Esophagus mucosa (tissue), 1 donor: ENCODE results near the gene NEK8. TPM values are rescaled to one million over a fixed set of nuclear protein-coding genes. Genes with fewer than 3 reads are reported as not detected.

Source experiments
- ATAC-seq: fragments of 200-7000 bp; cut with Tn5 transposase; one replicate; pipeline ENCODE4 v1.9.1; 2020
- total RNA-seq: library from RNA; stranded (reverse); gene quantifications from one replicate; pipeline ENCODE4 v1.2.4, GENCODE V29; 2023
- donor health status: DM: yes; HTN: yes; CAD: no.

The NEK8 gene
- total RNA-seq, 1 donor from 2014 or later, result 3.9 TPM

DNA sequence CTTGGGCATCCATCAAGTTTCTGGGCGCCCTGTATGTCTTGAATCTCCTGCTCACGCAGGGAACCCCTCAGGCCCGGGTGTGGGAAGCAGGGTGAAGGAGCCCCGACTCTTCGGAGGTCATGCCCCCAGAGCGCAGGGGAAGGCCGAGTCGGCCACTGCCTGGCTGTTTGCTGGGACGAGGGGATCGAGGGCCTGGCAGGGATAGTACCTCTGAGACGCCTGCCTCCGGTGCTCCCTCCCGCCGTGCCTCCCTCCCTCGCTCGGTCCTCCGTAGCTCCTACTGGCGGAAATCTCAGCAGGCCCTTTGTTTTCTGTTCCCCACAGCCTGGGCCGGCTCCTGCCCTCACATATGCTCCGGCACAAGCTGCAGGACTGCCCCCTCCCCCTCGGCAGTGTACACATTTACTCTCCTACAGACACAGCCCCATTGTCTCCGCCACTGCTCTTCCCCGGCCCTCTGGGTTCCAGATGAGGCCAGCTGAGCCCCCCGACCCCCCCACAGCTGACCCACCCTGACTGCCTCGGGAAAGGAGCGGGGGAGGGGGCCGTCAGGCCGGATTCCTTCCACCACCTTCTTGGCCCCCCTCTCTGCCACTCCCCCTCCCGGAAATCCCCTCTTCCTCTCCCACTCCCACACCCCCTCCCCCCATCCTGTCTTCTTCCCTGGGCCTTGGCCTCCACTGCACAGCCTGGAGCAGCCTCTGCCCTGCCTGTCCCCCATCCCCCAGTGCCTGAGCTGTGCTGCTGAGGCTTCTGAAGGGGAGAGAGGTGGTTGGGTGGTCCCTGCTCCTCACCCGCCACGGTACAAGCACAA, 16.6 kb downstream of the NEK8 start:
- peak; percentile 0 for ATAC-seq

DNA sequence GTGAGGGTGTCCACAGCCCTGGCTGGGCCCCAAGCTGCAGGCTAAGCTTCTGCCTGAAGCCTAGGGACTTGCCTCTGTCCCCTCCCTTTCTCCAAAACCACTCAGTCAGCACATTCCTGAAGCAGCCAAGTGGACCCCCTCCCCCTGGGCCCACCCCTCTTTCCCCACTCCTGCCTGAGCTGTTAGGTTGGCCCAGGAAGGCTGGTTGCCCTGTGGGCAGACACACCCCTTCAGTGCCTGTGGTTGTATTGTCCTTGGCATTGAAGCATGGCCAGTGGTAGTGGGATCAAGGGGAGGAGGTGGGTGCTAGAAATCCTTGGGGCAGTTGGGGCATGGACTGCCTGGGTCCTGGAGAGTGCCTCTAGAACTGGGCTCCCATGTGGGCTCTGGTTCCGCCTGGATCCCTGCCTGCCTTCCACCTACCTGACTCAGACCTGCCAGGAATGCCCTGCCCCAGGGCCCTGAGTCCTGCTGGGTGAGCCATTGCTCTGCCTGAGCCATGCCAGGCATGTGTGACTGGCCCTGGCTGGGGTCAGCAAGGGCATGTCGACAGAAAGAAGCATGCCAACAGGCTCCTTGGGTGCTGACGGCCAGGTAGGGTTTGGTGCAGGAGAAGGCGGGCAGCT, 17.3 kb downstream of the NEK8 start:
- peak; percentile 69 for ATAC-seq

DNA sequence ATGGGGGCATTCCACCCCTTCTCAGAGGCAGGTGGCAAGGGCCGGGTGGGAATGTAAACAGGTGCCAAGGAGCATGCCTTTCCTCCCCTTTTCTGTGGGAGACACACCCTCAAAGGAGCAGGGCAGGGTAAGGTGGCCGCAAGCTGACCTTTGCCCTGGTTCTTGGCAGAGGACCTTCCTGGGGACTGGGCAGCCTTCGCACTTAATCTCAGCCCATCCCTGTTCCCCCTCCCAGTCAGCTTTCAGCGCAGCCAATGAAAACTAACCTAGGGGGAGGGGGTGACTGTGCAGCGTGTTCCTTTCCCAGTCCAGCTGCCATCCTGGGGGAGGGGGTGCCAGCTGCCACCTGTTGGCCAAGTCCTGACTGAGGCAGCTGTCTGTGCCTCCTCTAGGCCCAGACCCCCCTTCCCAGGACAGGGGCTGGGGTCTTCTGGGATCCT, 18.0 kb downstream of the NEK8 start:
- ATAC-seq, result peak; percentile 0

DNA sequence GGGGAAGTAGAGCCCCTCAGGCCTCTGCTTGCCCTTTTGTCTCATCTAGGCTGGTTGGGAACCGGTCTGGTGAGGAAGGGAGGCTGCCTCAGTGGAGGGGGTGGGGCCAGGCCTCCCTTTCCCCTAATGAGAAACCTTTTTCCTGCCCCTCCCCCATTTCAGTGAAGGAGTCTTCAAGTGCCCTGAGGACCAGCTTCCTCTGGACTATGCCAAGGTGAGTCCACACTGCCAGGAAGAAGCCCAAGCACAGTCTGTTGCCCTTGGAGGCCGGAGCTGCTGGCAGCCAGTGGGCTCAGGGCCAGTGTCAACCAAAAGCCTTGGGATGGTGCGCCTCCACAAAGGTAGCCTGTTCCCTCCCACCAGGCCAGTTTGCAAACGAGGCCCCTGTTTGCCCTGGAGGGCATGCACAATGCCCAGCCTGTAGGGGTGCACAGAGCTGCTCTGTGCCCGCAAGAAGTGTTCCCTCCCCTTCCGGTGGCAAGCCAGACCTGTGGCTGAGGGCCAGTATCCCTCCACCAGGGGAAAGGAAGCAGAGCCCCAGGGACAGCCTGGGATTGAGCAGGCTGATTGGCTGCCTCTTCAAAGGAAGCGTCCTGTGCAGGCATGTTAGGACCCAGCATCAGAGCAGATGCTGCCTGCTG, 18.6 kb downstream of the NEK8 start:
- ATAC-seq, result peak; percentile 22

DNA sequence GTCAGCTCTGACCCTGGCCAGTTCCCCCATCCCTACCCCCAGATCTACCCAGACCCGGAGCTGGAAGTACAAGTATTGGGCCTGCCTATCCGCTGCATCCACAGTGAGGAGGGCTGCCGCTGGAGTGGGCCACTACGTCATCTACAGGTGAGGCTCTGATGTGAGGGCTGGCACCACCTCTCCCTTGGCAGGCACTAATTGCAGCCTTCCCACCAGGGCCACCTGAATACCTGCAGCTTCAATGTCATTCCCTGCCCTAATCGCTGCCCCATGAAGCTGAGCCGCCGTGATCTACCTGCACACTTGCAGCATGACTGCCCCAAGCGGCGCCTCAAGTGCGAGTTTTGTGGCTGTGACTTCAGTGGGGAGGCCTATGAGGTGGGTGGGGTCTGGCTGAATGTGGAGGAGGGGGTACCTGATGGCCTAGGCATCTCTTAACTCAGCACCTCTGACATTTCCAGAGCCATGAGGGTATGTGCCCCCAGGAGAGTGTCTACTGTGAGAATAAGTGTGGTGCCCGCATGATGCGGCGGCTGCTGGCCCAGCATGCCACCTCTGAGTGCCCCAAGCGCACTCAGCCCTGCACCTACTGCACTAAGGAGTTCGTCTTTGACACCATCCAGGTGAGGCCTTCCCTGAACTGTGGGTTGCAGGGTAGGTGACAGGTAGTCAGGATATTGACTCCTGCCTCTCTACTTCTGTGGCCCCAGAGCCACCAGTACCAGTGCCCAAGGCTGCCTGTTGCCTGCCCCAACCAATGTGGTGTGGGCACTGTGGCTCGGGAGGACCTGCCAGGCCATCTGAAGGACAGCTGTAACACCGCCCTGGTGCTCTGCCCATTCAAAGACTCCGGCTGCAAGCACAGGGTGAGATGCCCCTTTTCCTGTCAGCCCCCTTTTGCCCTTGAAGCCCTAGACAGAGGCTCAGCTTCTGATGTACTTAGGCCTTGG, 19.5 kb downstream of the NEK8 start:
- ATAC-seq, result no peak

DNA sequence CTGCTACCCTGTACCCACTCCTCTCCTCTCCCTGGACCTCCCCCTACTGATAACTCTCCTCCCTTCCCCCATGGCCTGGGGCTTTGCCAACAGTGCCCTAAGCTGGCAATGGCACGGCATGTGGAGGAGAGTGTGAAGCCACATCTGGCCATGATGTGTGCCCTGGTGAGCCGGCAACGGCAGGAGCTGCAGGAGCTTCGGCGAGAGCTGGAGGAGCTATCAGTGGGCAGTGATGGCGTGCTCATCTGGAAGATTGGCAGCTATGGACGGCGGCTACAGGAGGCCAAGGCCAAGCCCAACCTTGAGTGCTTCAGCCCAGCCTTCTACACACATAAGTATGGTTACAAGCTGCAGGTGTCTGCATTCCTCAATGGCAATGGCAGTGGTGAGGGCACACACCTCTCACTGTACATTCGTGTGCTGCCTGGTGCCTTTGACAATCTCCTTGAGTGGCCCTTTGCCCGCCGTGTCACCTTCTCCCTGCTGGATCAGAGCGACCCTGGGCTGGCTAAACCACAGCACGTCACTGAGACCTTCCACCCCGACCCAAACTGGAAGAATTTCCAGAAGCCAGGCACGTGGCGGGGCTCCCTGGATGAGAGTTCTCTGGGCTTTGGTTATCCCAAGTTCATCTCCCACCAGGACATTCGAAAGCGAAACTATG, 20.4 kb downstream of the NEK8 start:
- no peak for ATAC-seq

DNA sequence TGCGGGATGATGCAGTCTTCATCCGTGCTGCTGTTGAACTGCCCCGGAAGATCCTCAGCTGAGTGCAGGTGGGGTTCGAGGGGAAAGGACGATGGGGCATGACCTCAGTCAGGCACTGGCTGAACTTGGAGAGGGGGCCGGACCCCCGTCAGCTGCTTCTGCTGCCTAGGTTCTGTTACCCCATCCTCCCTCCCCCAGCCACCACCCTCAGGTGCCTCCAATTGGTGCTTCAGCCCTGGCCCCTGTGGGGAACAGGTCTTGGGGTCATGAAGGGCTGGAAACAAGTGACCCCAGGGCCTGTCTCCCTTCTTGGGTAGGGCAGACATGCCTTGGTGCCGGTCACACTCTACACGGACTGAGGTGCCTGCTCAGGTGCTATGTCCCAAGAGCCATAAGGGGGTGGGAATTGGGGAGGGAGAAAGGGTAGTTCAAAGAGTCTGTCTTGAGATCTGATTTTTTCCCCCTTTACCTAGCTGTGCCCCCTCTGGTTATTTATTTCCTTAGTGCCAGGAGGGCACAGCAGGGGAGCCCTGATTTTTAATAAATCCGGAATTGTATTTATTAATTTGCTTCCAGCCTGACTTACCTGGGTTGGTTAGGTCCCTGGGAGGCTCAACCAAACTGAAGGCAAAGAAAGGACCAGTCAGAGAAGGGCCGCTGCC, 21.1 kb downstream of the NEK8 start:
- no peak for ATAC-seq

DNA sequence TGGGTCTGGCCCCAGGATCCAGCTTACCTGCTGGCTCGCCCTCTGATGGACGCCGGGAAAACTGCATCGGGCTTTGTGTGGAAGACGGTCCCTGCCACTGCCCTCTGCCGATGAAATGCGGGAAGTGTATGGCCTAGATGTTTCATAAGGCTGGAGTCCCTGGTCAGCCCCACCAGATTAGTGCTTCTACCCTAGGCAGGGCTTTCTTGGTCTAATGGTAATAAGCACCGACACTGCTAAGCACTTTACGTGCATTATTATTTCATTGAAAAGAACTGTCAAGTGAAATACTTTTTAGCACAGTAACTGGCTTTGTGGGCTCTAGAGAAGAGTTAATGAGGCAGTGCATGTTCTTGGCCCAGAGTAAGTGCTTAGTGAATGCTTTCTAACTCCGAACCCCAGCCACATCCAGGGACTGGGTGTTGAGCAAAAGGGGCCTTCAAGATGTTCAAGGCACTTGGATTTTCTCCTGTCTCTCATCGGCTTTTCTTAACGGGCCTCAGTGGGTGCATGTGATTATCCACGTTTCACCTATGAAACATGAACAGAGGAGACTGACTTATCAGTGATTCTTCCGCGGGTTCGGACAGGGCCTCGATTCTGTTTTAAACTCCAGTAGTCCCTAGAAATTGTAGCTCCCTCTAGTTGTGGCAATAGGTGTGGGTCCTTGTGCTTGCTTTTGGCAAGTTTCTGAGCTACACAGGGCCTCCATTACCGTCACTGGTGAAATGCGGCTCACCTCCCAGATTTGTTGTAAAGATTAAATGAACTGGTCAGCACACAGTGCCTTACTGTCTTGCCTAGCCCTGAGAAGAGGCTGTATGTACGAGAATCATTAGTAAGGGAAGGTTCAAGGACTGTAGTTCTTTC, 21.8 kb downstream of the NEK8 start:
- ATAC-seq, result peak; percentile 58

DNA sequence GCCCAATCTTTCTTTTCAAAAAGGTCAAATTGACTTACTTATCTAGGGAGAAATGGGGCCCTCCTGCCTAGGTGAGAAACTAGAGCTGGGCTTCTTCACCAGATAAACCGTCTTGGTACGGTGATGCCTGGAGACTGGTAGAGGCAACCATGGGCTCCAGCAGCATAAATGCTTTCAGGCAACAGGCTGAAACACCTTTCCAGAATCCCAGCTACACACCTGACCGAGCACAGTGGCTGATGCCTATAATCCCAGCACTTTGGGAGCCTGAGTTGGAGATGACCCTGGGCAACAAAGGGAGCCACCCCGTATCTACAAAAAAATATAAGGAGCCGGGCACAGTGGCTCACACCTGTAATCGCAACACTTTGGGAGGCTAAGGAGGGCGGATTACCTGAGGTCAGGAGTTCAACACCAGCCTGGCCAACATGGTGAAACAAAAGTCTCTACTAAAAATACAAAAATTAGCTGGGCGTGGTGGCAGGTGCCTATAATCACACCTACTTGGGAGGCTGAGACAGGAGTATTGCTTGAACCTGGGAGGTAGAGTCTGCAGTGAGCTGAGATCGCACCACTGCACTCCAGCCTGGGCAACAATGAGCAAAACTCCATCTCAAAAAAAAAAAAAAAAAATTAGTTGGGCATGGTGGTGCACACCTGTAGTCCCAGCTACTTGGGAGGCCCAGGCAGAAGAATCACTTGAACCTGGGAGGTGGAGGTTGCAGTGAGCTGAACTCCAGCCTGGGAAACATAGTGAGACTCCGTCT, 23.2 kb downstream of the NEK8 start:
- no peak for ATAC-seq

DNA sequence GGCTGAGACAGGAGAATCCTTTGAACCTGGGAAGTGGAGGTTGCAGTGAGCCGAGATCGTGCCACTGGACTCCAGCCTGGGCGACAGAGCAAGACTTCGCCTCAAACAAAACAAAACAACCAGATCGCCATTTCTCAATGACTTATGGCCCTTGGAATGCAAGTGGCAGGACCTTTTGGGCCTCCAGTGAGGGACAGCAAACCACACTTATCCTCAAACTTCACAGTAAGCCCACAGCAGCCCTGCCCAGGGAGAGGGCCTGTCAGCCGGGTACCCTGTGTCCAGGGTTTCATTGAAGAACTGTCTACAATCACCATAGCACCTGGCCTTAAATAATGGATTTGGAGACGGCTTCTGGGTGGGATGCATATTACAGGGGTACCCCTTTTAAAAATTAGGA, 26.9 kb downstream of the NEK8 start:
- ATAC-seq, result no peak

DNA sequence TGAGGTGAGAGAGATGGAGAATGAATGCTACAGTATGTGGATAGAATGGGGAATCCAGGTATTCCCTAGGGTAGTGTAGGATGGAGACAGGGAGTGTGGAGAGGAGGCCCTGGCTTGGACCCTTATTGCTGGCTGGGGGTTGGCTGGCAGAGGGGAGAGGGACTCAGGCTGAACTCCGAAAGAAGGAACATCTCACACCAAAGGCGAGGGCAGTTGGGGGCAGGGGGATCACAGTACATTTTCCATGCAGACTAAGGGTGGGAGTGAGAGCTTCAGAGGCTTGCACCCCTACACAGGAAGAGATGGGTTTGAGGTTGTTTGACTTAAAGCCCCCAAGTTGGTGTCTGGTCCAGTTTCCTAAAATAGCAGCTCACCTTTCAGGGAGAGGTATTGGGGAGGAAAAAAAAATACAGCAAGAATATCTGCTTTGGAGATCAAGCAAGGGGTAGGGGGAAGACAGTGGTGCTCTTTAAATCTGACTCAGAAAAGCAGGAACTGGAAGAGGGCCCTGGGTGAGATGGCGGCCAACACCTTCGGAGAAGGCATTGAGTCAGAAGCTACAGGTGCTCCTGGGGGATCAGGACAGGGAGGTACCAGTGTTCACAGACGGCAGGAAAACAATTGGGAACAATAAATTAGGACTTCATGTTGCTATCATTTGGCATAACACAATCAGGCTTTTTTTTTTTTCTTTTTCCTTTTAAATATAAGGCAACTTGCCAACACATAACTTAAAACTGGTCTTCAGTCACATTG, 27.6 kb downstream of the NEK8 start:
- ATAC-seq, result peak; percentile 59

DNA sequence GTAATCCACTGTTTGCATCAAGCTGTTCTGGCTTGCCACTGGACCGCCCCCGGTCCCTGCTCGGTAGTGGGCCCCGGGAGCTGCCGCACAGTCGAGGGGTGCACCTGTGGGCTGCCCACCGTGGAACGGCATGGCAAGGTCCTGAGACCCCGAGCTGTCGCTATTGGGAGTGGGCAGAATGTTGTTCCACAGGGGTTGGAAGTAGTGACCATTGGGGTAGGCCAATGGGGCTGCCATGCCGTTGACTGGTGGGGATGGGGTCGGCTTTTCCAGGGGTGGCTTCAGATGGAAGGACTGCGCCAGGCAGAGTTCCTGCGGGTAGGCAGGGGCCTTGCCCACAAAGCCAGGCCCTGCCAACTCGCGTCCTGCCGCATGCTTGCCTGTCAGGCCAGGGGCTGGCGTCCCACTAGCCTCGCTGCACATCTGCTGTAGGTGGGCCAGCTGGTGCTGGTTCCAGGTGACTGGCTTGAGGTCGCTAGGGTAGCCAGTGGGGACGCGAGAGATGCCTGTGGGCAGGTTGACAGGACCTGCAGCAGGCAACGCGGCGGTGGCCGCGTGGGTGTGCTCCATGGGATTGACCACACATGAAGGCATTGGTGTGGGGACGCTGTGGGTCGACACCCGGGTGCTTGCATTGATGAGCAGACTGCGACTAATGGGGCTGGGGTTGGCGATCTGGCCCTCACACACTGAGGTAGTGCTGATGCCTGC, 30.0 kb downstream of the NEK8 start:
- no peak for ATAC-seq

DNA sequence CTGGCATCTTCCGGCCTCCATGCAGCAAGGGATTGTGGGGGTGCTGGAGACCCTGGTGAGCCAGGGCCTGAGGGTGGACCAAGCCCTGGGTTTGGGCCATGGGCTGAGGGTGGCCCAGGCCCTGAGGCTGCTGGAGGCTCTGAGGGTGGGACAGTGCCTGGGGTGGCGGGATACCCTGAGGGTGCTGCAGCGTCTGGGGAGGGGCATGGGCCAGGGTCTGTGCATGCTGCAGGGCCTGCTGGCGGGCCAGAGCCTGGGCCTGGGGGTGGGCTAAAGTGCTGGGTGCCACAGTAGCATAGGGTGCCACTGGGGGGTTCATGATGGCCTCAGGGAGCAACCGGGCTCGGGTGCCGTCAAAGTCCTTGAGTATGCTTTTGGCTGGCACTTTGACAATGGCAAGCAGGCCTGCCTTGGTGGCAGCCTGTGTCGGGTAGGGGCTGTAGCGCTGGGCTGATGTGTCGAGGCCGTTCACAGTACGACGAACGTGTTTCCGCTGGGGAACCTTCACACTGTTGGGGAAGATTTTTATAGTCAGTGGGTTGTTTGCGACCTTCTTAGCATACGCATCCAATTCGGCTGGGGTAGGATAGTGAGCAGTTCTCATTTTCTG, 30.8 kb downstream of the NEK8 start:
- ATAC-seq, result peak; percentile 10

DNA sequence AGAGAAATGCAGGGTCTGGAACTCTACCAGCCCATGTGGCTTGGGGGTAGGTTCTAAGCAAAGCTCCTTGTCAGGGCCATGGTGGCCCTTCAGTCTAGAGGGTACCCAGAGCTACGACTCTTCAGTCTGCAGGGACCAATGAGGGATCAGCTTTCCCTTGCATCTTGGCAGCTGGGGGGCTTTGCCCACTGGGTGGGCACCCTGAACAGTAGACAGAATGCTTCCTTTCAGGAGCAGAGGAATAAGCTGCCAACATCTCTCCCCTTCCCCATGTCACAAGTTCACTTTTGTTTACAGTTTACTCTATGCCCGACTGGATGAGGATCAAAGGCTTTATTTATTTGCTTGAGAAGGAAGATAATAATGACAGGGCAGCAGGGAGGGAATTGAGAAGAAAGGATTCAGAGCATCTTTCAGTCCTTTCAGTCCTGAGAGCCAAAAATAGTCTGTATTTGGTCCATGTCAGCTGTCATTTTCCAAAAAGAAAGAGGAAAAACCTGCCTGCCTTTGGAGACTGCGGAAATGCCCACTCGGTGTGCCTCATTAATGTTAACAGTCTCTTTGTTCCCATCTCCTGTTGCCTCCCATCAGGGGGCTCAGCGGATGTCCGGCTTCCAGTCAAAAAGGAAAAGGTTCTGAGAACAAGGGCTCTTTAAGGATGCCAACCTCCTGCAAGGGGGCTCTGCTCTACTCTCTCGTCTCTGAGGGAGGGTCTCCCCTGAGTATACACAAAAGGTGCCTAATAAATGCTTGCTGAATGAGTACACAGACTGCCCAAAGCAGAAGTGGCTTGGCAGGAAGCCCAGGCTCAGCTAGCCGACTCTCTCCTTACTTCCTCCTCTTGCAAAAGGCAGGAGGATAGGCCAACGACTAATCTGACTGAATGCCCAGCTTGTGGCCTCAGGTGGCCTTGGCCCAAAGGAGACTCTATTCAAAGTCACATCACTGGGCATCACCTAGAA, 32.3 kb downstream of the NEK8 start:
- peak; percentile 51 for ATAC-seq

DNA sequence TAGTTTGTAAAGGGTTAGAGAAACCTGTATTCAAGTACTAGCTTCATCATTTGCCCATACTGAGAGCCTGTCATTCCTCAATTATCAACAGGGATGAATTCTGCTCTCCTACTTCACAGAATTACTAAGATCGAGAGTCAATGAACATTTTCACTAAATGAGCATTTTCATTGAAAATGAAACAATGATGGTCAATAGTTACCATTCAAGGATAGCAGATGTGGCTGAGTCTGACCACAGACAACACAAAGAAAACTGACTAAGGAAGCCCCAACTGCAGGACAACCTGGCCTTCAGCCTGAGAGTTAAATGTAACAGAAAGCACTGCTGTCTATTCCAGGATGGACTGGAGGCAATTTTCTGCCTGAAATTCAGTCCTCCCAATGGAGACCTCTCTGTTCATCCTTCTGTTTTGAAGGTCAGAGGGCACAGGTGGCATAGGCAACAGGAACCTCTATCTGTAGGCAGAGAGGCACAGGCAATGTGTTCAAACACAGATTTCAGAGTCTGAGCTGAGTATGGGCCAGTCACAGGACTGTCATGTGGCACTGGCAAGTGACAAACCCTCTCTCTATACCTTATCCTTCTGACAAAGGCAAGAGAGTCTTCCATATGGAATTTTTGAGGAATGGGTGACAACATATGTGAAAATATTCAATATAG, 34.7 kb downstream of the NEK8 start:
- ATAC-seq, result peak; percentile 7

DNA sequence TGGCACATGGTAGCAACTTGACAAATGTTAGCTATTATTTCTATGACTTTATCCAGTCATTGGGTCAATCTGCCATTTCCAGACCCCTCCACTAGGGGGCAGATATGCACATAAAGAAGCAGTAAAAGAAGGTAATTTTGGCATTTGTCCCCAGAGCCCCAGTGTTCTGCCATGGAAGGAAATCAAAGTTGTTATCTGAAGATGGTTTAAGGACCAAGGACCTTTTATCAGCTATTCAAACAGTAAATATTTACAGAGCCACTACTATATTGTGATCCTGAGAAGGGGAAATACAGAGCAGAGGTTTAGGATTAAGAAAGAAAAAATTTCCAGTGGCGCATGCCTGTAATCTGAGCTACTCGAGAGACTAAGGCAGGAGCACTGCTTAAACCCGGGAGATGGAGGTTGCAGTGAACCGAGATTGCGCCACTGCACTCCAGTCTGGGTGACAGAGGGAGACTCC, 35.2 kb downstream of the NEK8 start:
- ATAC-seq, result peak; percentile 45
